ENCODE data around the gene SHOX.
"Not testable (repeated sequence)": the region's sequence is repeated elsewhere in the genome, so short reads cannot be mapped to it uniquely, and the experiment has no call there.

Gene SHOX

GRCh38 chrX:618761-619450, 11.7 kb upstream of the SHOX start:
- no peak for DNase-seq (ENCODE audit: extremely low read depth, low read depth)
- no peak for TF ChIP-seq CTCF (IDR thresholded peaks at IDR 0.05; ENCODE audit: low read depth, low read length)

GRCh38 chrX:619451-619811, 11.2 kb upstream of the SHOX start:
- no peak for TF ChIP-seq CTCF (IDR thresholded peaks at IDR 0.05; ENCODE audit: low read depth, low read length)
- DNase-seq (ENCODE audit: extremely low read depth, low read depth) = no peak

GRCh38 chrX:619812-620531, 10.6 kb upstream of the SHOX start:
- DNase-seq (ENCODE audit: extremely low read depth, low read depth) = no peak
- no peak for TF ChIP-seq CTCF (IDR thresholded peaks at IDR 0.05; ENCODE audit: low read depth, low read length)

- no peak for TF ChIP-seq CTCF (IDR thresholded peaks at IDR 0.05; ENCODE audit: low read depth, low read length)
- DNase-seq (ENCODE audit: extremely low read depth, low read depth) = no peak
Measured at GRCh38 chrX:621705-622503, 8.7 kb upstream of the SHOX start.

- not testable (repeated sequence) for DNase-seq (ENCODE audit: extremely low read depth, low read depth)
Measured at GRCh38 chrX:622802-623201, 7.8 kb upstream of the SHOX start.

- no peak for TF ChIP-seq CTCF (IDR thresholded peaks at IDR 0.05; ENCODE audit: low read depth, low read length)
- no peak for DNase-seq (ENCODE audit: extremely low read depth, low read depth)
Measured at GRCh38 chrX:623268-623598, 7.4 kb upstream of the SHOX start.

GRCh38 chrX:623599-624315, 6.8 kb upstream of the SHOX start:
- TF ChIP-seq CTCF (IDR thresholded peaks at IDR 0.05; ENCODE audit: low read depth, low read length) = no peak
- DNase-seq (ENCODE audit: extremely low read depth, low read depth) = no peak
